Esophagus muscularis mucosa (tissue), 4 donors: ENCODE results near the gene CEP170B. TPM values are rescaled to one million over a fixed set of nuclear protein-coding genes. Genes with fewer than 3 reads are reported as not detected.
"Not testable (repeated sequence)": the region's sequence is repeated elsewhere in the genome, so short reads cannot be mapped to it uniquely, and the experiment has no call there.

ENCODE experiments used
- DNase-seq: peaks from one replicate; pipeline ENCODE4 v3.0.0-alpha.2; 2017; ENCODE audit errors: extremely low spot score
- H3K27ac ChIP-seq, 4 donors: fragments of 200-600 bp; sonication (generic); replicated peaks in 1 of 4; 1 replicate in 3 of 4; 2 replicates in 1 of 4; pipeline ENCODE4 v1.5.1; 2016 to 2019; ENCODE audit warnings: mild to moderate bottlenecking in 1 of 4
- H3K27me3 ChIP-seq, 4 donors: fragments of 200-600 bp; sonication (generic); one replicate each; pipeline versions ENCODE4 v1.5.1 to v1.6.0; 2016 to 2019
- H3K36me3 ChIP-seq, 4 donors: fragments of 200-600 bp; sonication (generic); one replicate each; pipeline ENCODE4 v1.5.1; 2016 to 2019
- H3K4me1 ChIP-seq, 4 donors: fragments of 200-600 bp; sonication (generic); one replicate each; pipeline ENCODE4 v1.5.1; 2016 to 2019
- H3K4me3 ChIP-seq, 4 donors: fragments of 200-600 bp; sonication (generic); 1 replicate in 2 of 4; 2 replicates in 2 of 4; pipeline ENCODE4 v1.5.1; 2016 to 2019; ENCODE audit warnings: mild to moderate bottlenecking in 4 of 4, moderate library complexity in 1 of 4
- H3K9me3 ChIP-seq, 4 donors: fragments of 200-600 bp; sonication (generic); 1 replicate in 3 of 4; 2 replicates in 1 of 4; pipeline ENCODE4 v1.5.1; 2016 to 2019
- EP300 ChIP-seq: sonication (generic); formaldehyde crosslinking; IDR thresholded peaks from one replicate; pipeline ENCODE4 v1.6.1; 2017; ENCODE audit warnings: antibody characterized with exemption
- POLR2A ChIP-seq: fragments of 450-650 bp; IDR thresholded peaks from one replicate; pipeline ENCODE4 v1.6.1; 2017; ENCODE audit warnings: antibody characterized with exemption, moderate library complexity, mild to moderate bottlenecking, low read depth
- POLR2AphosphoS5 ChIP-seq, 2 donors: sonication (generic); formaldehyde crosslinking; IDR thresholded peaks; one replicate each; pipeline ENCODE4 v1.6.1; 2017; ENCODE audit warnings: antibody characterized with exemption in 2 of 2
- WGBS: methylation state at CpG from one replicate; pipeline ENCODE4 v1.1.5; 2018; 5-methylcytosine and 5-hydroxymethylcytosine counted together
- intact Hi-C: fragments of 100-400 bp; cut with DNase I; formaldehyde crosslinking; loops from one replicate; pipeline ENCODE4 v1.15.1; 2023
- total RNA-seq, 4 donors: library from RNA; depleted of rRNA; stranded (reverse); fragments of >200 nt; gene quantifications; one replicate each; pipeline versions ENCODE4 v1.1.0 to v1.2.1, GENCODE V29; 2016
- TF ChIP-seq, protein P1 (sequence below), 3 experiments: fragments of 200-600 bp in 2 of 3; fragments of 450-650 bp in 1 of 3; sonication (generic) in 2 of 3; IDR thresholded peaks; one replicate each; pipeline ENCODE4 v1.5.1; 2017 to 2019; ENCODE audit warnings: antibody characterized with exemption in 3 of 3, mild to moderate bottlenecking in 2 of 3, moderate library complexity in 1 of 3

Gene CEP170B
- total RNA-seq, 4 donors from 2014 or later, result 24.1 to 70.6 (median 45.7) TPM

DNA sequence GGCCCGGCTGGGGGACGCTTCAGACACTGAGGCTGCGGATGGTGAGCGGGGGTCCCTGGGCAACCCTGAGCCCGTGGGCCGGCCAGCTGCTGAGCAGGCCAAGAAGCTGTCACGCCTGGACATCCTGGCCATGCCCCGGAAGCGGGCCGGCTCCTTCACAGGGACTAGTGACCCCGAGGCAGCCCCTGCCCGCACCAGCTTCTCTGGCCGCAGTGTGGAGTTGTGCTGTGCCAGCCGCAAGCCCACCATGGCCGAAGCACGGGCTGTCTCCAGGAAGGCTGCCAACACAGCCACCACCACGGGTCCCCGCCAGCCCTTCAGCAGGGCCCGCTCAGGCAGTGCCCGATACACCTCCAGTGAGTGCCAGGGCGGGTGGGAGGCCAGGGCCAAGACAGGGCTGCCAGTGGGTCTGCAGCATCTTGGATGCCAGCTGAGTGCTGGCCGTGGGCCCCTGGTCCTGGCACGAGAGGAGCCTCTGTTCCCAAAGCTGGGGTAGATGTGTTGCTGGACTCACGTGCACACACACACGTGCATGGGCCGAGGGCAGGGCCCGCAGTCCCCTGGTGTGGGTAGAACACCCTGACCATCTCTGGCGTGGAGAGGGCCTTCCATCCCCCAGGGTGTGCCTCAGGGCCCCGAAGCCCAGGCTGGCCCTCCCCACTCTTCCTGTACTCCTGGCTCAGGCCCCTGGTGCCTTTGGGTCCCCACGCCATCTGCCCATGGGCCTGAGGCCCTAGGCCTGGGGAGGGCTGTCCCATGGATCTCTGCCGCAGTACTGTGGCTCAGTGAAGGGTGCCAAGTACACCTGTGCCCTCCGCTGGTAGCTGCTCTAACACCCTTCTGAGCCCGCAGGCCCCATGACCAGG is 22.8 kb downstream of the CEP170B start:
- no peaks in the 10 kb centered on the region for H3K27me3 ChIP-seq
- peaks cover 5 to 65% (median 56%) of the 10 kb centered on the region in 4 donors for H3K36me3 ChIP-seq
- no peak for DNase-seq
- intact Hi-C loops, result no loop called here
- no peaks in the 10 kb centered on the region for H3K4me1 ChIP-seq
- WGBS, result 100% methylated on average over 7 of the region's 33 CpGs
- H3K9me3 ChIP-seq, result no peaks in the 10 kb centered on the region
- TF ChIP-seq POLR2AphosphoS5 (IDR thresholded peaks at IDR 0.05), result no peak
- TF ChIP-seq, protein P1, sequence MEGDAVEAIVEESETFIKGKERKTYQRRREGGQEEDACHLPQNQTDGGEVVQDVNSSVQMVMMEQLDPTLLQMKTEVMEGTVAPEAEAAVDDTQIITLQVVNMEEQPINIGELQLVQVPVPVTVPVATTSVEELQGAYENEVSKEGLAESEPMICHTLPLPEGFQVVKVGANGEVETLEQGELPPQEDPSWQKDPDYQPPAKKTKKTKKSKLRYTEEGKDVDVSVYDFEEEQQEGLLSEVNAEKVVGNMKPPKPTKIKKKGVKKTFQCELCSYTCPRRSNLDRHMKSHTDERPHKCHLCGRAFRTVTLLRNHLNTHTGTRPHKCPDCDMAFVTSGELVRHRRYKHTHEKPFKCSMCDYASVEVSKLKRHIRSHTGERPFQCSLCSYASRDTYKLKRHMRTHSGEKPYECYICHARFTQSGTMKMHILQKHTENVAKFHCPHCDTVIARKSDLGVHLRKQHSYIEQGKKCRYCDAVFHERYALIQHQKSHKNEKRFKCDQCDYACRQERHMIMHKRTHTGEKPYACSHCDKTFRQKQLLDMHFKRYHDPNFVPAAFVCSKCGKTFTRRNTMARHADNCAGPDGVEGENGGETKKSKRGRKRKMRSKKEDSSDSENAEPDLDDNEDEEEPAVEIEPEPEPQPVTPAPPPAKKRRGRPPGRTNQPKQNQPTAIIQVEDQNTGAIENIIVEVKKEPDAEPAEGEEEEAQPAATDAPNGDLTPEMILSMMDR (IDR thresholded peaks at IDR 0.05), result no peak
- TF ChIP-seq EP300, result no peak
- TF ChIP-seq POLR2A, result no peak
- no peak overlapping the region for H3K4me3 ChIP-seq
- H3K27ac ChIP-seq, result no peak overlapping the region

DNA sequence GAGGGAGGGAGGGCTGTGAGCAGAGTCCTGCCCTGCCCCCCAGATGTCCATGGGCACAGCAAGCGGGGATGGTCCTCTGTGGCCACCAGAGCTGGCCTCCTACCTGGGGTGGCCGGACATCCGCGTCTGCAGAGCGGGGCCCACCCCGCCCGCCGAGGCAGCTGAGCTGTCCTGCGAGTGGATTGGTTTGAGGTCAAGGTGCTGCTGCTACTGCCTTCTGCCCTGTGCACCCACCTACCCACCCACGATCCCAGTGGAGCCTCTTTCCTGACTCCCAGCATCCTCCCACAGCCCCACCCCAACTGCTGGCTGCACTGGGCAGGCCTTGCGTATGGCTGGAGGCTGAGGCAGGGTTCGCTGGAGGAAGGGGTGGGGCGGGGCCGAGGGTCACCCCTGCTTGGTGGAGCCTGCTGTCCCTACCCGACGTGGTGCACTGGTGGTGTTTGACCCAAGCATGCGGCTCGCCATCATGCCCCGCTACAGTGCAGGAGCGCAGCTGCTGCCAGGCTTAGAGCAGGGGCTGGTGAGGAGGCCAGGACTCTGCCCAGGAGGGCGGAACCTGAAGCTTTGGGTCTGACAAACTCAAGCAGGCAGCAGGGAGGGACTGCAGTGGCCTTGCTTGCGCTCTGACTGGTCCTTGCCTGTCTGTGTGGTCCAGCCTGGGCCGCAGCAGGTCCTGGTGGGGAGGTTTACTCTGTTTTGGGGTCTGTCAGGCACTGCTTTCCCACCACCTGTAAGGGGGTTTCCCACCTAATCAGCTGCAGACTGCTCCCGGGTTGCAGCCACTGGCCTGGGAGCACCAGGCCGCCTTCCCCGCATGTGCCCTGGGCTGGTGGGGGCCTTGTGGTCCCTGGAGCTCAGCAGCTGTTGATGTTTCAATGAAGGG is 23.7 kb downstream of the CEP170B start:
- WGBS, result 75% methylated on average over 8 of the region's 26 CpGs
- TF ChIP-seq POLR2A (no peak), EP300 (no peak), POLR2AphosphoS5 (IDR thresholded peaks at IDR 0.05) (no peak)
- TF ChIP-seq, protein P1 (IDR thresholded peaks at IDR 0.05), result no peak
- no peak overlapping the region for H3K4me3 ChIP-seq
- H3K4me1 ChIP-seq, result no peaks in the 10 kb centered on the region
- no peak overlapping the region for H3K27ac ChIP-seq
- H3K27me3 ChIP-seq, result no peaks in the 10 kb centered on the region
- DNase-seq, result no peak
- intact Hi-C loops, result no loop called here
- H3K9me3 ChIP-seq, result no peaks in the 10 kb centered on the region
- H3K36me3 ChIP-seq, result peaks cover 5 to 64% (median 47%) of the 10 kb centered on the region in 4 donors

DNA sequence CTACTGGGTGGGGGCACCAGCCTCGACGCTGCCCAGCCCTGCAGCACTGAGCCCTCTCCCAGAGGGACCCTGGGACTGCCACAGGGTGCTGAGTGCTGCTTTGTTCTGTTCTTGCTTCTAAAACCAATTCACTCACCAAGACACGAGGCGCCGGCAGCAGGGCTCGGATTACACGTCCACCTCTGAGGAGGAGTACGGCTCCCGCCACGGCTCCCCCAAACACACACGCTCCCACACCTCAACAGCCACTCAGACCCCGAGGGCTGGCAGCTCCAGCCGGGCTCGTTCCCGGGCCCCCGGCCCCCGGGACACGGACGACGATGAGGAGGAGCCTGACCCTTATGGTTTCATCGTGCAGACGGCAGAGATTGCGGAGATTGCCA is 24.3 kb downstream of the CEP170B start:
- WGBS, result 94% methylated on average over 13 of the region's 23 CpGs
- Histone ChIP-seq H3K4me1 (peaks cover 0 to 3% (median 1%) of the 10 kb centered on the region in 4 donors), H3K36me3 (peaks cover 5 to 64% (median 41%) of the 10 kb centered on the region in 4 donors), H3K27me3 (no peaks in the 10 kb centered on the region), H3K27ac (no peak overlapping the region), H3K4me3 (no peak overlapping the region), H3K9me3 (no peaks in the 10 kb centered on the region)
- intact Hi-C loops, result no loop called here
- TF ChIP-seq, protein P1 (IDR thresholded peaks at IDR 0.05), result no peak
- TF ChIP-seq POLR2AphosphoS5 (IDR thresholded peaks at IDR 0.05), result no peak
- TF ChIP-seq EP300, result no peak
- TF ChIP-seq POLR2A, result no peak
- DNase-seq, result no peak

DNA sequence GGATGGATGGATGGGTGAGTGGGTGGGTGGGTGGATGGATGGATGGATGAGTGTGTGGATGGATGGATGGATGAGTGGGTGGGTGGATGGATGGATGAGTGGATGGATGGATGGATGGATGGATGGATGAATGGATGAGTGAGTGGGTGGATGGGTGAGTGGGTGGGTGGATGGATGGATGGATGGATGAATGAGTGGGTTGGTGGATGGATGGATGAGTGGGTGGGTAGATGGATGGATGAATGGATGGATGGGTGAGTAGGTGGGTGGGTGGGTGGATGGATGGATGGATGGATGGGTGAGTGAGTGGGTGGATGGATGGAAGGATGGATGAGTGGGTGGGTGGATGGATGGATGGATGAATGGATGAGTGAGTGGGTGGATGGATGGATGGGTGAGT is 25.2 kb downstream of the CEP170B start:
- H3K36me3 ChIP-seq, result peaks cover 5 to 68% (median 36%) of the 10 kb centered on the region in 4 donors
- H3K27ac ChIP-seq, H3K4me3 ChIP-seq, DNase-seq, H3K9me3 ChIP-seq, intact Hi-C loops, H3K27me3 ChIP-seq: not testable (repeated sequence)
- peaks cover 9 to 12% (median 10%) of the 10 kb centered on the region in 4 donors for H3K4me1 ChIP-seq

DNA sequence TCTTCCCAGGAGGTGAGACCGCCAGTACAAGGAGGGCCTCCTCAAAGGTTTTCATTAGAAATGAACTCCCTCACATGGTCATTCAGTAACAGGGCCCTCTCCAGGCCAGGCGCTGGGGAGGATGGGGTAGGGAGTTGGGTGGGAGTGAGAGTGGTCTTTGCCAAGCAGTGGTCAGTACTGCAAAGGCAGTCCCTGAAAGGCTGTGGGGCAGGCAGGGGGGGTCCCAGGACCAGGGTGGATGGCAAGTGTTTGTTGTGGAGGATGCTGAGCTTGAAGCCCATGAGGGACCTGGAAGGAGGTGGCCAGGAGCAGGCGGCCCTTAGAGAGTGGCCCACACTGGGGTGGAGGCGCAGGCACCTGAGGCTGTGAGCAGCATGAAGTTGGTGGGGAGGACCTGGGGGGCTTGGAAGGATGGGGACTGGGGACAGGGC is 26.1 kb downstream of the CEP170B start:
- DNase-seq, result no peak
- WGBS, result 100% methylated on average over 4 of the region's 4 CpGs
- intact Hi-C loops, result no loop called here
- no peak overlapping the region for H3K27ac ChIP-seq
- peaks cover 14 to 21% (median 18%) of the 10 kb centered on the region in 4 donors for H3K4me1 ChIP-seq
- H3K4me3 ChIP-seq, result no peak overlapping the region
- H3K27me3 ChIP-seq, result no peaks in the 10 kb centered on the region
- no peaks in the 10 kb centered on the region for H3K9me3 ChIP-seq
- H3K36me3 ChIP-seq, result peaks cover 5 to 59% (median 28%) of the 10 kb centered on the region in 4 donors
- TF ChIP-seq POLR2AphosphoS5 (IDR thresholded peaks at IDR 0.05) (no peak), POLR2A (no peak), EP300 (no peak)
- TF ChIP-seq, protein P1 (IDR thresholded peaks at IDR 0.05), result no peak
